Gastrocnemius medialis (tissue), 4 donors: ENCODE measurements around the gene SCML1. TPM values are rescaled to one million over a fixed set of nuclear protein-coding genes. Genes with fewer than 3 reads are reported as not detected.

Experiments
- ATAC-seq, 2 donors: fragments of 150-250 bp; one replicate each; pipeline ENCODE4 v1.9.1; 2016
- DNase-seq, 2 donors: peaks; one replicate each; pipeline ENCODE4 v3.0.0-alpha.2; 2019
- H3K27ac ChIP-seq, 4 donors: fragments of 200-600 bp; sonication (generic); 1 replicate in 1 of 4; 2 replicates in 3 of 4; pipeline ENCODE4 v1.5.1; 2016 to 2018; ENCODE audit warnings: mild to moderate bottlenecking in 2 of 4, moderate library complexity in 1 of 4
- H3K27me3 ChIP-seq, 3 donors: fragments of 200-600 bp; sonication (generic) in 2 of 3; 1 replicate in 1 of 3; 2 replicates in 2 of 3; pipeline versions ENCODE4 v1.5.1 to v1.6.0; 2016 to 2019; ENCODE audit warnings: mild to moderate bottlenecking in 1 of 3, moderate library complexity in 1 of 3
- H3K36me3 ChIP-seq, 2 donors: fragments of 200-600 bp; sonication (generic) in 1 of 2; one replicate each; pipeline ENCODE4 v1.5.1; 2017 to 2018
- H3K4me1 ChIP-seq, 2 donors: fragments of 200-600 bp; sonication (generic) in 1 of 2; one replicate each; pipeline ENCODE4 v1.5.1; 2016 to 2017; ENCODE audit warnings: mild to moderate bottlenecking in 2 of 2
- H3K4me3 ChIP-seq, 4 donors: fragments of 200-600 bp; sonication (generic) in 3 of 4; 1 replicate in 1 of 4; 2 replicates in 3 of 4; pipeline ENCODE4 v1.5.1; 2016 to 2019; ENCODE audit warnings: mild to moderate bottlenecking in 2 of 4
- H3K9me3 ChIP-seq, 3 donors: fragments of 200-600 bp; sonication (generic) in 2 of 3; 1 replicate in 1 of 3; 2 replicates in 2 of 3; pipeline ENCODE4 v1.5.1; 2016 to 2019
- POLR2A ChIP-seq, 2 donors: fragments of 450-650 bp; IDR thresholded peaks; one replicate each; pipeline ENCODE4 v1.6.1; 2017; ENCODE audit warnings: antibody characterized with exemption in 2 of 2, mild to moderate bottlenecking in 2 of 2, moderate library complexity in 2 of 2
- in situ Hi-C, 4 donors: fragments of 200-750 bp; cut with MboI; loops; one replicate each; pipeline versions ENCODE4 v1.15.0 to v1.8.0; 2017; ENCODE audit warnings: low sequenced_read_pairs in 4 of 4
- intact Hi-C: fragments of 100-400 bp; cut with DNase I; formaldehyde crosslinking; loops from one replicate; pipeline ENCODE4 v1.15.1; 2023; ENCODE audit warnings: low total_unique reads
- total RNA-seq, 4 donors: library from RNA; depleted of rRNA; stranded (reverse); fragments of >200 nt; gene quantifications; one replicate each; pipeline versions ENCODE4 v1.1.0 to v1.2.3, GENCODE V29; 2016
- TF ChIP-seq, protein P1 (sequence below), 5 experiments: fragments of 450-650 bp in 3 of 5; fragments of 200-600 bp in 2 of 5; sonication (generic) in 2 of 5; IDR thresholded peaks in 4 of 5; conservative IDR thresholded peaks in 1 of 5; 1 replicate in 4 of 5; 2 replicates in 1 of 5; pipeline ENCODE4 v1.5.1; 2016 to 2019; ENCODE audit warnings: antibody characterized with exemption in 5 of 5, mild to moderate bottlenecking in 3 of 5, moderate library complexity in 3 of 5

Gene SCML1
- total RNA-seq, 4 donors from 2014 or later, result 5.6 to 29.0 (median 5.8) TPM

- TF ChIP-seq, protein P1, sequence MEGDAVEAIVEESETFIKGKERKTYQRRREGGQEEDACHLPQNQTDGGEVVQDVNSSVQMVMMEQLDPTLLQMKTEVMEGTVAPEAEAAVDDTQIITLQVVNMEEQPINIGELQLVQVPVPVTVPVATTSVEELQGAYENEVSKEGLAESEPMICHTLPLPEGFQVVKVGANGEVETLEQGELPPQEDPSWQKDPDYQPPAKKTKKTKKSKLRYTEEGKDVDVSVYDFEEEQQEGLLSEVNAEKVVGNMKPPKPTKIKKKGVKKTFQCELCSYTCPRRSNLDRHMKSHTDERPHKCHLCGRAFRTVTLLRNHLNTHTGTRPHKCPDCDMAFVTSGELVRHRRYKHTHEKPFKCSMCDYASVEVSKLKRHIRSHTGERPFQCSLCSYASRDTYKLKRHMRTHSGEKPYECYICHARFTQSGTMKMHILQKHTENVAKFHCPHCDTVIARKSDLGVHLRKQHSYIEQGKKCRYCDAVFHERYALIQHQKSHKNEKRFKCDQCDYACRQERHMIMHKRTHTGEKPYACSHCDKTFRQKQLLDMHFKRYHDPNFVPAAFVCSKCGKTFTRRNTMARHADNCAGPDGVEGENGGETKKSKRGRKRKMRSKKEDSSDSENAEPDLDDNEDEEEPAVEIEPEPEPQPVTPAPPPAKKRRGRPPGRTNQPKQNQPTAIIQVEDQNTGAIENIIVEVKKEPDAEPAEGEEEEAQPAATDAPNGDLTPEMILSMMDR (IDR thresholded peaks at IDR 0.05 in 4 of 5, conservative IDR thresholded peaks at IDR 0.05 in 1 of 5), result peak; percentile 38 to 75 (median 63)
- TF ChIP-seq POLR2A (IDR thresholded peaks at IDR 0.05), result no peak
- Histone ChIP-seq H3K27me3 (no peaks in the 10 kb centered on the region), H3K9me3 (no peaks in the 10 kb centered on the region), H3K27ac (no peak overlapping the region), H3K4me1 (no peaks in the 10 kb centered on the region), H3K4me3 (no peak overlapping the region), H3K36me3 (no peaks in the 10 kb centered on the region)
- intact Hi-C loops (loop anchor here (10.0 kb wide), 1 partner anchor 426 kb away; no protein-coding TSS in a partner anchor), in situ Hi-C loops (loop anchor here in 2 of 4 donors (25.0 kb wide), 1 partner anchor 424 kb away; the partner anchor contains the start of gene BEND2 (in 2 of the 2))
- DNase-seq, result no peak
- no peak for ATAC-seq
These were observed 51.1 kb downstream of the SCML1 start for GRCh38 chrX:17788439-17788838.

DNA sequence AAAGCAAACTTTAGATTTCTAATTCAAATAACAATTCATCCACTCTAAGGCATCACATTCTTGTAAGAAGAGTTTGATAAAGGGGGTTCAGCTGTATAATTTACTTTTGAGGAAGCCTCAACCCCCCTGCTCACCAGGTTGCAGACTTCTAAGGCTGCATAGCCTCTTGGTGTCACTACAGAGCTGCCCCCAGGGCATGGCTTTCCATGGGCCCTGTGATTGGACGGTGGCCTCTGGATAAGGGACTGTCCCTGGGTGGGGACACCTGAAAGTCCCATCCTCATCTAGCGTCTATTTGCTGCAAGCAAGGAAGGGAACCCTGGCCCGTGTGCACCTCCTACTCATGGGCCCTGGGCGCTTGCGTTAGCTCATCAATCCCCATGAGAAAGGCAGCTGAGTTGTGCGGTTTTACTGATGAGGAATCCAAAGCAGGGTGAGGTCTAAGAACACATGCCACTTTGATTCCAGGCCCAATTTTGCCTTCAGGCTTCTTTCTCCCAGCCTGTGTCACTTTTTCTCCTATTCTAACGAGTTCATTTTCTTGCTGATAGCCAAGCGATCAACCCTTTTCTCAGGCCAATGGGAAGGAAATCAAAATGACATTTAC is 51.8 kb downstream of the SCML1 start:
- no peaks in the 10 kb centered on the region for H3K4me1 ChIP-seq
- no peaks in the 10 kb centered on the region for H3K27me3 ChIP-seq
- ATAC-seq (no peak), DNase-seq (no peak)
- H3K27ac ChIP-seq, result no peak overlapping the region
- in situ Hi-C loops, result loop anchor here in 2 of 4 donors (25.0 kb wide), 1 partner anchor 423 kb away; the partner anchor contains the start of gene BEND2 (in 2 of the 2)
- intact Hi-C loops, result loop anchor here (10.0 kb wide), 1 partner anchor 426 kb away; no protein-coding TSS in a partner anchor
- TF ChIP-seq, protein P1 (IDR thresholded peaks at IDR 0.05 in 4 of 5, conservative IDR thresholded peaks at IDR 0.05 in 1 of 5), result no peak
- H3K4me3 ChIP-seq, result no peak overlapping the region
- H3K36me3 ChIP-seq, result no peaks in the 10 kb centered on the region
- H3K9me3 ChIP-seq, result no peaks in the 10 kb centered on the region

DNA sequence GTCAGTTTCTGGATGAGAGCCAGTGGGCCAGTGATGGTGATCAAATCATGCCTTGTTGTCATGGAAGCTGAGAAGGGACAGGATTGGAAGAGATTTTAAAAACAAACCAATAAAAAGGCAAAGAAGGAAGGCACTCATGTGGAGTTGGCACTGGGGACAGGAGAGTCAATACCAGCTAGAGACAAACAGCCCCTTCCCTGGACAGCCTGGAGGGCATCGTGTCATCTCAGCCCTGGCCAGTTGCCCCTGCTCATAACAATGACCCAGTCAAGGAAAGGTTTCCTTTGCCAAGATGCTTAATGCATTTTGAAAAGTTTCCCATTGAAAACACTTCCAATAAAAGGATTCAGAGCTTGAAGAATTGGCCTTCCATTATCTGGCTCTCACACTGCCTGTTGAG is 55.5 kb downstream of the SCML1 start:
- no peak for DNase-seq
- H3K4me3 ChIP-seq, result no peak overlapping the region
- intact Hi-C loops (no loop called here), in situ Hi-C loops (loop anchor here in 2 of 4 donors (25.0 kb wide), 1 partner anchor 419 kb away; the partner anchor contains the start of gene BEND2 (in 2 of the 2))
- no peaks in the 10 kb centered on the region for H3K36me3 ChIP-seq
- TF ChIP-seq, protein P1 (IDR thresholded peaks at IDR 0.05 in 4 of 5, conservative IDR thresholded peaks at IDR 0.05 in 1 of 5), result no peak
- TF ChIP-seq POLR2A (IDR thresholded peaks at IDR 0.05), result no peak
- no peaks in the 10 kb centered on the region for H3K27me3 ChIP-seq
- H3K9me3 ChIP-seq, result no peaks in the 10 kb centered on the region
- H3K27ac ChIP-seq, result no peak overlapping the region
- H3K4me1 ChIP-seq, result no peaks in the 10 kb centered on the region
- ATAC-seq, result no peak

GRCh38 chrX:17798921-17799320 is 61.6 kb downstream of the SCML1 start:
- no peaks in the 10 kb centered on the region for H3K9me3 ChIP-seq
- TF ChIP-seq, protein P1 (IDR thresholded peaks at IDR 0.05 in 4 of 5, conservative IDR thresholded peaks at IDR 0.05 in 1 of 5), result no peak
- no peak for TF ChIP-seq POLR2A (IDR thresholded peaks at IDR 0.05)
- no peak overlapping the region for H3K4me3 ChIP-seq
- no peak for DNase-seq
- H3K27me3 ChIP-seq, result no peaks in the 10 kb centered on the region
- H3K4me1 ChIP-seq, result no peaks in the 10 kb centered on the region
- intact Hi-C loops (no loop called here), in situ Hi-C loops (loop anchor here in 2 of 4 donors (25.0 kb wide), 1 partner anchor 413 kb away; the partner anchor contains the start of gene BEND2 (in 2 of the 2))
- no peak for ATAC-seq
- no peak overlapping the region for H3K27ac ChIP-seq
- H3K36me3 ChIP-seq, result no peaks in the 10 kb centered on the region
